ENCODE results near the gene CHAMP1. TPM values are rescaled to one million over a fixed set of nuclear protein-coding genes. Genes with fewer than 3 reads are reported as not detected.
A peak's percentile ranks its signal among the peaks of the same experiment; 100 is the strongest.

CHAMP1 gene
- total RNA-seq, 4 donors from 2014 or later = 15.6 to 32.1 (median 18.0) TPM

GRCh38 chr13:114309806-114310410 lies 4.4 kb upstream of the CHAMP1 start:
- no peaks in the 10 kb centered on the region for H3K9me3 ChIP-seq
- DNase-seq = peak; percentile 79
- TF ChIP-seq CTCF (IDR thresholded peaks at IDR 0.05) (peak in 1 of 6 experiments; percentile 26), POLR2A (IDR thresholded peaks at IDR 0.05) (peak in 1 of 2 donors; percentile 44)
- 40 to 61% methylated on average over 5 to 6 of the region's 6 CpGs for WGBS, 2 donors
- H3K4me3 ChIP-seq (replicated peaks in 1 of 3) = no peak overlapping the region
- peaks cover 6 to 19% of the 10 kb centered on the region in 2 donors for H3K4me1 ChIP-seq
- H3K27ac ChIP-seq = peak overlapping the region; percentile 65 to 71 (median 65)
- no peaks in the 10 kb centered on the region for H3K27me3 ChIP-seq
- peaks cover 0 to 15% of the 10 kb centered on the region in 2 donors for H3K36me3 ChIP-seq
- intact Hi-C loops (cut with DNase I) = no loop called here

GRCh38 chr13:114310956-114311355 lies 3.3 kb upstream of the CHAMP1 start:
- Histone ChIP-seq H3K4me3 (replicated peaks in 1 of 3) (no peak overlapping the region), H3K27me3 (no peaks in the 10 kb centered on the region), H3K4me1 (peaks cover 13 to 28% of the 10 kb centered on the region in 2 donors), H3K36me3 (peaks cover 0 to 11% of the 10 kb centered on the region in 2 donors), H3K9me3 (no peaks in the 10 kb centered on the region), H3K27ac (no peak overlapping the region)
- no peak for DNase-seq
- TF ChIP-seq CTCF (IDR thresholded peaks at IDR 0.05) (no peak), POLR2A (IDR thresholded peaks at IDR 0.05) (no peak)
- intact Hi-C loops (cut with DNase I) = no loop called here
- 69 to 70% methylated on average over 5 of the region's 5 CpGs for WGBS, 2 donors

- Histone ChIP-seq H3K27ac (no peak overlapping the region), H3K4me1 (peaks cover 13 to 32% of the 10 kb centered on the region in 2 donors), H3K4me3 (replicated peaks in 1 of 3) (no peak overlapping the region), H3K9me3 (no peaks in the 10 kb centered on the region), H3K27me3 (no peaks in the 10 kb centered on the region), H3K36me3 (peaks cover 0 to 7% of the 10 kb centered on the region in 2 donors)
- DNase-seq = no peak
- TF ChIP-seq CTCF (IDR thresholded peaks at IDR 0.05) = no peak
- no peak for TF ChIP-seq POLR2A (IDR thresholded peaks at IDR 0.05)
- intact Hi-C loops (cut with DNase I) = no loop called here
Observed at GRCh38 chr13:114311387-114311786, 2.9 kb upstream of the CHAMP1 start.

- peaks cover 13 to 33% of the 10 kb centered on the region in 2 donors for H3K4me1 ChIP-seq
- DNase-seq = no peak
- H3K4me3 ChIP-seq (replicated peaks in 1 of 3) = no peak overlapping the region
- no peak overlapping the region for H3K27ac ChIP-seq
- no peaks in the 10 kb centered on the region for H3K9me3 ChIP-seq
- no peak for TF ChIP-seq CTCF (IDR thresholded peaks at IDR 0.05)
- TF ChIP-seq POLR2A (IDR thresholded peaks at IDR 0.05) = no peak
- peaks cover 0 to 2% of the 10 kb centered on the region in 2 donors for H3K36me3 ChIP-seq
- no peaks in the 10 kb centered on the region for H3K27me3 ChIP-seq
- intact Hi-C loops (cut with DNase I) = no loop called here
- 44 to 50% methylated on average over 2 of the region's 2 CpGs for WGBS, 2 donors
Observed at GRCh38 chr13:114311908-114312307, 2.4 kb upstream of the CHAMP1 start.

GRCh38 chr13:114313061-114313860 lies 1.0 kb upstream of the CHAMP1 start:
- peak overlapping the region in 2 of 3 donors; percentile 82 to 91 for H3K4me3 ChIP-seq (replicated peaks in 1 of 3)
- 90 to 92% methylated on average over 17 of the region's 17 CpGs for WGBS, 2 donors
- H3K9me3 ChIP-seq = no peaks in the 10 kb centered on the region
- DNase-seq = peak in 1 of 2 donors; percentile 8
- no peaks in the 10 kb centered on the region for H3K36me3 ChIP-seq
- H3K27ac ChIP-seq = peak overlapping the region; percentile 83 to 94 (median 89)
- intact Hi-C loops (cut with DNase I) = no loop called here
- H3K27me3 ChIP-seq = no peaks in the 10 kb centered on the region
- TF ChIP-seq POLR2A (IDR thresholded peaks at IDR 0.05) (no peak), CTCF (IDR thresholded peaks at IDR 0.05) (no peak)
- H3K4me1 ChIP-seq = peaks cover 13 to 33% of the 10 kb centered on the region in 2 donors
